Measurements from ENCODE around the gene MANSC4. TPM values are rescaled to one million over a fixed set of nuclear protein-coding genes. Genes with fewer than 3 reads are reported as not detected.

MANSC4 gene
- total RNA-seq, 1 donor from 2014 or later, result not detected

DNA sequence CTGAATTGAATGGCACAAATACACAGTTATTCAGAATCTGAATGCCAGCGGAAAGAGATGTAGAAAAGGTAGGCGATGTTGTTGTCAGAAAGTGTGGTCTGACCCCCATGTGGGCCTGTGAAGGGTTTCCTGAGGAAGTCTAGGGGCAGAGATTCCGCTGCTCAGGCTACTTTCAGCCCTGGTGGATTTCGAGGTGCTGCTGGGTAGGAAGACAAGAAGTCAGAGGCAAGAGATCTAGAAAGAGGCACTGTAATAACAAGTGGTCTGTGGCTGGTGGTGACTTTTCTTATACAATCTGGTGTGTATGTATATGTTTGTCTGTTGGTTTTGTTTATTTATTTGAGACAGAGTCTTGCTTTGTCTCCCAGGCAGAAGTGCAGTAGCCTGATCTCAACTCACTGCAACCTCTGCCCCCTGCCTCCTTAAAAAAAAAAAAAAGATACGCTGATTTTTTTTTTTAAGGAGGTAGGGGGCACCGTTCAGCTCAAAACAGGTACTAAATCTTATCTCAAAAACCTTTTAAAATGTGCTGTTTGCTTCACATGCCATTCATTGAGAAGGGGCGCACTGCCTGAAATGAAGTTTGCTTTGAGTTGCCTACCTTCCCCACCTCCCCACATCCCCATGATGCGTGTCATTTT, 27.1 kb upstream of the MANSC4 start:
- TF ChIP-seq, protein P1, sequence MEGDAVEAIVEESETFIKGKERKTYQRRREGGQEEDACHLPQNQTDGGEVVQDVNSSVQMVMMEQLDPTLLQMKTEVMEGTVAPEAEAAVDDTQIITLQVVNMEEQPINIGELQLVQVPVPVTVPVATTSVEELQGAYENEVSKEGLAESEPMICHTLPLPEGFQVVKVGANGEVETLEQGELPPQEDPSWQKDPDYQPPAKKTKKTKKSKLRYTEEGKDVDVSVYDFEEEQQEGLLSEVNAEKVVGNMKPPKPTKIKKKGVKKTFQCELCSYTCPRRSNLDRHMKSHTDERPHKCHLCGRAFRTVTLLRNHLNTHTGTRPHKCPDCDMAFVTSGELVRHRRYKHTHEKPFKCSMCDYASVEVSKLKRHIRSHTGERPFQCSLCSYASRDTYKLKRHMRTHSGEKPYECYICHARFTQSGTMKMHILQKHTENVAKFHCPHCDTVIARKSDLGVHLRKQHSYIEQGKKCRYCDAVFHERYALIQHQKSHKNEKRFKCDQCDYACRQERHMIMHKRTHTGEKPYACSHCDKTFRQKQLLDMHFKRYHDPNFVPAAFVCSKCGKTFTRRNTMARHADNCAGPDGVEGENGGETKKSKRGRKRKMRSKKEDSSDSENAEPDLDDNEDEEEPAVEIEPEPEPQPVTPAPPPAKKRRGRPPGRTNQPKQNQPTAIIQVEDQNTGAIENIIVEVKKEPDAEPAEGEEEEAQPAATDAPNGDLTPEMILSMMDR (IDR thresholded peaks at IDR 0.05; ENCODE audit: insufficient read depth, low read length, poor library complexity, severe bottlenecking), result no peak
- no peak for DNase-seq (ENCODE audit: low read depth)
- H3K36me3 ChIP-seq (ENCODE audit: control insufficient read depth, insufficient read depth, low read length), result no peaks in the 10 kb centered on the region
- H3K27me3 ChIP-seq (ENCODE audit: control insufficient read depth, insufficient read depth, low read length), result no peaks in the 10 kb centered on the region
- H3K4me3 ChIP-seq (ENCODE audit: low read depth, low read length), result no peak overlapping the region

DNA sequence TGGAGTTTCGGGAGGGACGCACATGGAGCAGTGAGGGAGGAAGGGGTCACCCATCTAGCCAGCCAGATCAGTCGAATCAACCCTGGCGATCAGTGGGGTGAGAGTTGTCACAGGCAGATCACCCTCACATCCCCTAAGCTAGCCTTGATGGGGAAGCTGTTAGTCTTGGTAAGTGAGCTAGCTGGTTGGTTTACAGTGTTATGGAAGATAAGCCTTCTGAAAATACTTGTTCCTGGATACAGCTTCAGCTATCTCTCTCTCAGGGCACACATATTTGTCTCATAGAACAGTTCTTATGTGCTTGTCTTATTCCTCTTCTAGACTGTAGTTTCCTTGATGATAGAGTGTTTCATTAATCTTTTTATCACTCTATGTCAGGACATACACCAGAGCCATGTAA, 26.2 kb upstream of the MANSC4 start:
- TF ChIP-seq, protein P1 (IDR thresholded peaks at IDR 0.05; ENCODE audit: insufficient read depth, low read length, poor library complexity, severe bottlenecking), result no peak
- DNase-seq (ENCODE audit: low read depth), result no peak
- H3K36me3 ChIP-seq (ENCODE audit: control insufficient read depth, insufficient read depth, low read length), result no peaks in the 10 kb centered on the region
- no peaks in the 10 kb centered on the region for H3K27me3 ChIP-seq (ENCODE audit: control insufficient read depth, insufficient read depth, low read length)
- H3K4me3 ChIP-seq (ENCODE audit: low read depth, low read length), result no peak overlapping the region

DNA sequence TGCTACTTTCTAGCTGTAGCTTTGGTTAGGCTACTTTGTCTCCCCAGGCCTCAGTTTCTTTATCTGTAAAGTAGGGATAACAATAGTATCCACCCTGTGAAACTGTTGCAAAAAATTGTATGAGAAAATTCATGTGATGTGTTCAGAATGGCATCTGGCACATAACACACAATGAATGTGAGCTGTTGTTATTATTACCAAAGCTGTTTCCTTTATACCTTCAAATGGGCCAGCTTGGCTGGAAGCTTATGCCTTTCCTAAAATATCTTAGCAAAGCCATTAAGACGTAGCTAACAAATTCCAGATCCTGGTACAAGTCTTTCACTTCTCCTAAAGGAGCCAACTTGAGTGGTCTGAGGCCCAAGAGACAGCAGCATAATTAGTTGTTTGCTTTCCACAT, 25.2 kb upstream of the MANSC4 start:
- Histone ChIP-seq H3K36me3 (ENCODE audit: control insufficient read depth, insufficient read depth, low read length) (no peaks in the 10 kb centered on the region), H3K27me3 (ENCODE audit: control insufficient read depth, insufficient read depth, low read length) (no peaks in the 10 kb centered on the region), H3K4me3 (ENCODE audit: low read depth, low read length) (no peak overlapping the region)
- TF ChIP-seq, protein P1 (IDR thresholded peaks at IDR 0.05; ENCODE audit: insufficient read depth, low read length, poor library complexity, severe bottlenecking), result no peak
- DNase-seq (ENCODE audit: low read depth), result no peak

DNA sequence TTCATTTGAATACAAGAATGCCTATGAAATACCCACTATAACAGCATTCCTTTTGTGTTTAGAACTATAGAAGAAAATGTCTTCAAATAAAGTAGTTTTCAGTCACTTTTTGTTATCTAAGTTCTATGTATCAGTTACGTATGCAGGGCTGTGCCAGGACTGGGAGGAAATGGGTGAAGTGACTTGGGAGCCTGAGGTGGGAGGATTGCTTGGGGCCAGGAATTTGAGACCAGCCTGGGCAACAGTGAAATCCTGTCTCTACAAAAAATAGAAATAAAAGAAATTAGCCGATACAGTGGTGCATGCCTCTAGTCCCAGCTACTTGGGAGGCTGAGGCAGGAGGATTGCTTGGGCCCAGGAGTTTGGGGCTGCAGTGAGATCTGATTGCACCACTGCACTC, 22.9 kb upstream of the MANSC4 start:
- H3K36me3 ChIP-seq (ENCODE audit: control insufficient read depth, insufficient read depth, low read length), result no peaks in the 10 kb centered on the region
- no peaks in the 10 kb centered on the region for H3K27me3 ChIP-seq (ENCODE audit: control insufficient read depth, insufficient read depth, low read length)
- no peak overlapping the region for H3K4me3 ChIP-seq (ENCODE audit: low read depth, low read length)
- no peak for DNase-seq (ENCODE audit: low read depth)
- TF ChIP-seq, protein P1 (IDR thresholded peaks at IDR 0.05; ENCODE audit: insufficient read depth, low read length, poor library complexity, severe bottlenecking), result no peak

DNA sequence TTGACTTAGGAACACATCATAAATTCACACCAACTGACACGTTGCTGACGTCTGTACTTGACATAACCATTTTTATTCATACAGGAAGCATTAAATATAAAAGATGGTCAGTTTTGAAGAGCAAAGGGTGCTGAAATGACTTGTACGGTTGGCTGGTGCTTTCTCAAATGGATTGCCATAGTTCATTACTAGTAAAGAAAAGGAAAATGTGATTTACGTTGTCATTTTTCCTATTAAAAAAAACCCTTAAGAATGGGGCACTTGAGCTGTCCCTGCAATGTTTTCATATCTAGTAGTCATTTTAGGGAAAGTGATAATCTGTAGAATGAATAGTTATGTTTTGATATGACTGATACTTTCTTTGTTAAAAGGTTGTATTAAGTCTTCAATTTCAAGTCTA, 22.5 kb upstream of the MANSC4 start:
- TF ChIP-seq, protein P1 (IDR thresholded peaks at IDR 0.05; ENCODE audit: insufficient read depth, low read length, poor library complexity, severe bottlenecking), result no peak
- Histone ChIP-seq H3K27me3 (ENCODE audit: control insufficient read depth, insufficient read depth, low read length) (no peaks in the 10 kb centered on the region), H3K36me3 (ENCODE audit: control insufficient read depth, insufficient read depth, low read length) (no peaks in the 10 kb centered on the region), H3K4me3 (ENCODE audit: low read depth, low read length) (no peak overlapping the region)
- DNase-seq (ENCODE audit: low read depth), result no peak

DNA sequence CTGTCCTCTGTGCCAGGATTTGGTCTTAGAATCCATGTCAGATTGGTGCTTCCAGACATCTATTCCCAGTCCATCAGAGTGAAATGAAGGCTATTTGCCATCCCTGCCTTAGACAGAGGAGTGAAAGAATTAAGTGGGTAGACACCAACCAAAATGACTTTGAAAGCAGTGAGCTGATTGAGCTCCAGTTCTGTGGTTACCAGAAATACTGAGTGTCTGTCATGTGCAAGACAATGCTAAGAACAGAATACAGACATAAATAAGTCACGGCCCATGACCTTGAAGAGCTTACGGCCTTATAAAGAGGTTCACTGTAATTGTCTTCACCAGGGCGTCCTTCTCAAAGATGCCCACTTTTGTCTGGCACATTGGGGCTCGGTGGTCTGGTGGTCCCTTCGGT, 21.6 kb upstream of the MANSC4 start:
- Histone ChIP-seq H3K36me3 (ENCODE audit: control insufficient read depth, insufficient read depth, low read length) (no peaks in the 10 kb centered on the region), H3K27me3 (ENCODE audit: control insufficient read depth, insufficient read depth, low read length) (no peaks in the 10 kb centered on the region), H3K4me3 (ENCODE audit: low read depth, low read length) (no peak overlapping the region)
- TF ChIP-seq, protein P1 (IDR thresholded peaks at IDR 0.05; ENCODE audit: insufficient read depth, low read length, poor library complexity, severe bottlenecking), result no peak
- no peak for DNase-seq (ENCODE audit: low read depth)

Measured in kidney epithelial cell (primary cell).